ACC112 (cell line): ENCODE data around the gene L2HGDH.

Experiments used
- H2AFZ ChIP-seq: fragments of 200-600 bp; sonication (generic); one replicate; pipeline ENCODE4 v1.6.0; 2017; ENCODE audit warnings: antibody characterized with exemption, low read length; ENCODE audit not compliant: unreplicated experiment
- H3K27ac ChIP-seq: fragments of 200-600 bp; sonication (generic); 2 replicates; pipeline ENCODE4 v1.5.1; 2014; ENCODE audit warnings: low read depth, mild to moderate bottlenecking, antibody characterized with exemption, low read length, moderate library complexity
- H3K27me3 ChIP-seq: fragments of 200-600 bp; sonication (generic); 2 replicates; pipeline ENCODE4 v1.6.1; 2014; ENCODE audit warnings: mild to moderate bottlenecking, antibody characterized with exemption, low read length, moderate library complexity, mixed read lengths; ENCODE audit not compliant: insufficient read depth
- H3K36me3 ChIP-seq: fragments of 200-600 bp; sonication (generic); 2 replicates; pipeline ENCODE4 v1.6.1; 2016; ENCODE audit warnings: mild to moderate bottlenecking, antibody characterized with exemption, low read length, moderate library complexity, mixed read lengths; ENCODE audit not compliant: insufficient read depth
- H3K4me1 ChIP-seq: fragments of 200-600 bp; sonication (generic); one replicate; pipeline ENCODE4 v1.6.1; 2016; ENCODE audit warnings: low read length, mixed read lengths; ENCODE audit not compliant: insufficient read depth, unreplicated experiment, control insufficient read depth
- H3K4me3 ChIP-seq: fragments of 200-600 bp; sonication (generic); 2 replicates; pipeline ENCODE4 v1.5.1; 2014; ENCODE audit warnings: mild to moderate bottlenecking, low read depth, low read length
- H3K79me2 ChIP-seq: fragments of 200-600 bp; sonication (generic); one replicate; pipeline ENCODE4 v1.6.0; 2016; ENCODE audit warnings: low read length; ENCODE audit not compliant: control insufficient read depth, unreplicated experiment, insufficient read depth

The L2HGDH gene

DNA sequence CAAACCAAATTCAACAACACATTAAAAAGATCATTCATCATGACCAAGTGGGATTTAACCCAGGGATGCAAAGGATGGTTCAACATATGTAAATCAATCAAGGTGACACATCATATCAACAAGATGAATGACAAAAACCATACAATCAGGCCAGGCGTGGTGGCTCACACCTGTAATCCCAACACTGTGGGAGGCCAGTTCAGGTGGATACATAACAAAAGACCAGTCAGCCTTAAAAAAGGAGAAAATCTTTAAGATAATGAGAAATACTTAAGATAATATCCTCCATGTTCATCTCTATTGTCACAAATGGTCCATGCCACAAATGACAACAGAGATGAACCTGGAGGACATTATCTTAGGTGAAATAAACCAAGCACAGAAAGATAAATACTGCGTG is 12.4 kb downstream of the L2HGDH start:
- H3K4me1 ChIP-seq = no peaks in the 10 kb centered on the region
- no peak overlapping the region for H2AFZ ChIP-seq
- no peaks in the 10 kb centered on the region for H3K79me2 ChIP-seq
- peaks cover 4% of the 10 kb centered on the region; the same call in 1 of the 2 replicates for H3K36me3 ChIP-seq
- H3K27ac ChIP-seq = no peak overlapping the region
- no peaks in the 10 kb centered on the region for H3K27me3 ChIP-seq
- H3K4me3 ChIP-seq = no peak overlapping the region

DNA sequence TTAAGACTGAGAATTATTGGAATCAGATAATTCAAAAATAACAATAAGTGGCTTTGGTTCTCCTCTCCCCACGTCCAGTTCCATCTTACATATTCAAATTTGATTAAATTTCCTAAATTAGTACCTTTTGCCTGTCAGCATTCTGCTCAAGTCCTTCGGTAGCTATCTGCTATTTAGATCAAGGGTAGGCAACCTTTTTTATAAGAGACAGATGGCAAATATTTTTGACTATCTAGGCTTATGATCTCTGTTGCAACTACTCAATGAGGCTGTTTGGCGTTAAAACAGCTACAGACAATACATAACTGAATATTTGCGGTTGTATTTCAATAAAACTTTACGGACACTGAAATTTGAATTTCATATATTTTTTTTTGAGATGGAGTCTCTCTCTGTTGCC is 21.7 kb downstream of the L2HGDH start:
- no peak overlapping the region for H2AFZ ChIP-seq
- no peaks in the 10 kb centered on the region for H3K27me3 ChIP-seq
- no peaks in the 10 kb centered on the region for H3K79me2 ChIP-seq
- no peak overlapping the region for H3K4me3 ChIP-seq
- peaks cover 7% of the 10 kb centered on the region; the same call in 1 of the 2 replicates for H3K36me3 ChIP-seq
- no peaks in the 10 kb centered on the region for H3K4me1 ChIP-seq
- H3K27ac ChIP-seq = no peak overlapping the region

DNA sequence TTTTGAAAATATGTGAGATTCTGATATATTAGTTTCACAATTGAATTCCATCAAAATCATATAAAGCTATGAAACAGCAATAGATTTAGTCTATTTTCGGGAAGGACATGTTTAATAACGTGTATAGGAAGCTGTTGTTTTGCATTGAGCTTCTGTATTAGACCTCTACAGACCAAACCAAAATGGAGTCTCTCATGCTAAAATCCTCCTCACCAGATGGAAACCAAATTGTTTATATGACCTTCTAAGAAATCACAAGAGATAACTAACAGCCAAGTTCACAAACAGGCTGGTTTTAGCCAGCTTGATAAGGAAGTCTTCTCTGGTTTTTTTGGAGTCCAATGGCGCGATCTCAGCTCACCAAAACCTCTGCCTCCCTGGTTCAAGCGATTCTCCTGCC is 23.9 kb downstream of the L2HGDH start:
- H3K4me3 ChIP-seq = no peak overlapping the region
- H3K27ac ChIP-seq = no peak overlapping the region
- H3K27me3 ChIP-seq = no peaks in the 10 kb centered on the region
- no peak overlapping the region for H2AFZ ChIP-seq
- H3K36me3 ChIP-seq = peaks cover 7% of the 10 kb centered on the region; the same call in 1 of the 2 replicates
- no peaks in the 10 kb centered on the region for H3K4me1 ChIP-seq
- no peaks in the 10 kb centered on the region for H3K79me2 ChIP-seq

DNA sequence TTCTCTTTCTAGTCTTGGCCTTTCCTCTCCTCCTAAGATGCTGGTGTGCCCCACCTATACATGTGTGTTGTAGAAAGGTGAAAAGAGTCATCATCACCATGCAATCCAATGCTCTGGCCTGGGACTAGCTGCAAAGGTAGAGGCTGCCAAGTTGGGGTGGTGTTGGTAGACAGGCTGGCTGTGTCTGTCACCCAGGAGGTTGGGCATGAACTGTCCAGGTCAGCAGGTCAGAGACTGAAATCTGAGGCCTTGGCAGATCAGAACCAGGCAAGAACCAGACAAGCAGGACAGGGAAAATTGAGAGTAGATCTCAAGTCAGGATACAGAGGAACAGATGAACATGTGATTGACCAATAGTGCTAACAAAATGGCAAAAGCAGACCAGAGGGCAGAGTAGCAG is 26.2 kb downstream of the L2HGDH start:
- H3K36me3 ChIP-seq = no peaks in the 10 kb centered on the region
- H2AFZ ChIP-seq = no peak overlapping the region
- H3K4me1 ChIP-seq = no peaks in the 10 kb centered on the region
- no peaks in the 10 kb centered on the region for H3K79me2 ChIP-seq
- no peak overlapping the region for H3K27ac ChIP-seq
- H3K4me3 ChIP-seq = no peak overlapping the region
- H3K27me3 ChIP-seq = no peaks in the 10 kb centered on the region

DNA sequence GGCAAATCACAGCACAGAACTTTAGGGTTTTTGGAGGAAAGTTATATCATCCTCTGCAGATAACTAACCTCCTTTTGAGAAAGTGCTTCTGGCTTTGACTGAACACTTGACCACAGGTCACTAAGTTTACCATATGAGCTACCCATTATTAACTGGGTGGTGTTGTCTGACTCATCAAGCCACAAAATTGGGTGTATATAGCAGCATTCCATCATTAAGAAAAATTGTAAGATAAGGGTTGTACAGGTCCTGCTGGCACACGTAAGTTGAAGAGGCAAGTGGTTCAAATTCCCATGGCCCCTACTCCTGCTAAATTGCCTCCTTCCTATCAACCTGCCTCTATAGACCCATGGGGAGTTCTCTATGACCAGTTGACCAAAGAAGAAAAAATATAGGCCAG is 39.5 kb downstream of the L2HGDH start:
- no peaks in the 10 kb centered on the region for H3K4me1 ChIP-seq
- H2AFZ ChIP-seq = no peak overlapping the region
- H3K79me2 ChIP-seq = no peaks in the 10 kb centered on the region
- H3K4me3 ChIP-seq = no peak overlapping the region
- no peaks in the 10 kb centered on the region for H3K27me3 ChIP-seq
- no peak overlapping the region for H3K27ac ChIP-seq
- H3K36me3 ChIP-seq = no peaks in the 10 kb centered on the region; the same call in 1 of the 2 replicates

DNA sequence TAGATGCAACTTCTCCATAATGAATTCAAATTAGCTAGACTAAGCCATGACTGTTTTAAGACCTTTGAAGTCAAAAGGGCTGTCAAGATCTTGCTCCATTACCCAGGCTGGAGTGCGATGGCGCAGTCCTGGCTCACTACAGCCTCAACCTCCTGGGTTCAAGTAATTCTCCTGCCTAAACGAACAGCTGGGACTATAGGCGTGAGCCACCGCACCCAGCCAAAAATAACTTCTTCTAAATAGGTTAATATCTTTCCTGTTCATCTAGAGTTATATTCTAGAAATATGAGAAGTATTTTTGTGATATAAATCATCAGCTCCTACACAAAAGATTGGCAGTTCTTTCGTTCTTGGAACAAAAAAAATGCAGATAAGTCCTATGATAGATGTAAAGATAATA is 41.1 kb downstream of the L2HGDH start:
- H2AFZ ChIP-seq = no peak overlapping the region
- no peaks in the 10 kb centered on the region for H3K27me3 ChIP-seq
- H3K27ac ChIP-seq = no peak overlapping the region
- no peaks in the 10 kb centered on the region for H3K79me2 ChIP-seq
- no peak overlapping the region for H3K4me3 ChIP-seq
- no peaks in the 10 kb centered on the region for H3K4me1 ChIP-seq
- H3K36me3 ChIP-seq = no peaks in the 10 kb centered on the region; the same call in 1 of the 2 replicates

DNA sequence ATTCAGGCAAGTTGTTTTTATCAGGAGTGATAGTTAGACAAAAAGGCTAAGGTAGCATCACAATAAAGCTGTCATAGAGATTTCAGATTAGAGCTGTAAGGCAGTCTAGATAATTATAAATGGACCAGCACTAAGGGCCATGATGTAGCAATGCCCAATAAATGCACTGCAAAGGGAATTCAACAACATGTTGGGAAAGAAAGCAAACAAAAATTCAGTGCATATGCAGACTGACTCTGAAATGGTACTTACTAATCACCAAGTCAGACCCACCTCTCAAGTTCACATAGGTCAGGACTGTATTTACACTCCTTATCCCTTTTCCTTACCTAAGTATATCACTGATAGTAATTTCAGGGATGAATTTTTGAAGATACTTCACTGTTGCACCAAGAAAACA is 47.0 kb downstream of the L2HGDH start:
- H3K4me3 ChIP-seq = no peak overlapping the region
- H2AFZ ChIP-seq = no peak overlapping the region
- H3K4me1 ChIP-seq = no peaks in the 10 kb centered on the region
- H3K36me3 ChIP-seq = no peaks in the 10 kb centered on the region
- no peaks in the 10 kb centered on the region for H3K27me3 ChIP-seq
- H3K27ac ChIP-seq = no peak overlapping the region
- H3K79me2 ChIP-seq = no peaks in the 10 kb centered on the region

DNA sequence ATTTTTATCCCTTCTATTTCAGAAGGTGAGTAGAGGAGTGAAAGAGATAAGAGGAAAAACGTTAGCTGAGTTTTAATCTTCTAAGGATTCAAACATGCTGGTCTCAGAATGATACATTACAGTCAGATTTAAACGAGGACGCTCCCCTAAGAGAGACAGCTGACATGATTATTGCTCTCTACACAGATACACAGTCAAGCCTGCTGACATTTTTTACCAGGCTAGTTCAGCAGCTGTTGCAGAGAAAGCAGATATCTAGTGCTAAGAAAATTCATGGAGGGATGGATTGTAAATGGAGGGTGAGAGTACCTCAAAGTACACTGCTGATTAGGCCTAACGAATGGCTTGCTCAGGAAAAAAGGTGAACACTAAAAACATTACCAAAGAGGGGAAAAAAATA is 48.7 kb downstream of the L2HGDH start:
- no peaks in the 10 kb centered on the region for H3K27me3 ChIP-seq
- no peaks in the 10 kb centered on the region for H3K36me3 ChIP-seq
- H3K4me3 ChIP-seq = no peak overlapping the region
- H3K27ac ChIP-seq = no peak overlapping the region
- H2AFZ ChIP-seq = no peak overlapping the region
- H3K4me1 ChIP-seq = no peaks in the 10 kb centered on the region
- H3K79me2 ChIP-seq = no peaks in the 10 kb centered on the region

DNA sequence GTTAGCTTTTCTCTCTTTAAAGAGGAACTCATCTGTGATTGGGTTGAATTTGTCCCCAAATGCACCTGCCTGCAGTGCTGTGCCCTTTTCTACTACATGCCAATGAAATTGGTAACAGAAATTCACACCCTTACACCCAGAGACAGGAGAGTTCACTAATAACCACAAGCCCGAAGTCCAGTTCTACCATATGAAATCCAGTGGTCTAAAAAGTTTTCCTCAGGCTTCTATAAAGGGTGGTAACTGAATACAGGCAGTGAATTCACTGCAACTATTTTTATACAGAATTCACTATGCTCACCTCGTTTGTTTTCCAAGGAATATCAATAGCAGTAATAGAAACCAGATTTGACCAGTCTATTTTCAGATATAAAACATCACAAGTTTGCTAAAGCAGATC is 49.2 kb downstream of the L2HGDH start:
- H2AFZ ChIP-seq = no peak overlapping the region
- H3K27ac ChIP-seq = no peak overlapping the region
- H3K4me3 ChIP-seq = no peak overlapping the region
- H3K4me1 ChIP-seq = no peaks in the 10 kb centered on the region
- no peaks in the 10 kb centered on the region for H3K27me3 ChIP-seq
- no peaks in the 10 kb centered on the region for H3K36me3 ChIP-seq
- H3K79me2 ChIP-seq = no peaks in the 10 kb centered on the region

DNA sequence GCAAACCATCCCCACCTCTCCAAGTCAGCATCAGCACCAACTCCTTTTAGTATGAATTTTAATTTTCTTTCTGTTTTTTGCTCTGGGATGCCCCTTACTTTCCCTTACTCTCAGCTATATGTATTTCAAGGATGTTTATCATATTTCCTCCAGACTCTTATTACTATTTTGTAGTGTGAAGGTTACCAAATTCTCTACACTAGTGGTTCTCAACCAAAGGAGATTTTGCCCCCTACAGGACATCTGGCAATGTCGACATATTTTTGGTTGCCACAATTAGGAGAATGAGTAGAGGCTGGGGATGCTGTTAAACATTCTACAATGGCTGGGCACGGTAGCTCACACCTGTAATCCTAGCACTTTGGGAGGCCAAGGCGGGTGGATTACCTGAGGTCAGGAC is 51.5 kb downstream of the L2HGDH start:
- Histone ChIP-seq H3K27ac (no peak overlapping the region), H3K4me1 (no peaks in the 10 kb centered on the region), H2AFZ (no peak overlapping the region), H3K27me3 (no peaks in the 10 kb centered on the region), H3K36me3 (no peaks in the 10 kb centered on the region), H3K4me3 (no peak overlapping the region), H3K79me2 (no peaks in the 10 kb centered on the region)

DNA sequence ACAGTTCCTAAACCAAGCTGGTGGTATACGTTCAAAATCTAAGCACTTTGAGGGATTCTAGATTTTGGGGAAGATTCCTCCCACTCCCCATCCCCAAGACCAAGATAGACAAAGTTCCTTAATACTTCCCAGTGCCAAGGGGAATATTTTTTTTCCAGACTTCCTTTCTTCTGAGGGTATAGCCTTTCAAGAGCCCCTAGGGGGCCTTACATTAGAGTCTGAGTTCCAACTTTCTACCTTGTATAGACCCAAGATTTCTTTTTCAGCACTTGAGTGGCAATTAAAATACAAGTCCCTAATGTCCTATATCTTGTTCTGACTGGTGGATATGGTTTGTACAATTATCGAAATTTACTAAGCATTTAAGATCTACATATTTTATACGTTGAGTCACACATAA is 52.0 kb downstream of the L2HGDH start:
- Histone ChIP-seq H3K27ac (no peak overlapping the region), H2AFZ (no peak overlapping the region), H3K79me2 (no peaks in the 10 kb centered on the region), H3K4me1 (no peaks in the 10 kb centered on the region), H3K36me3 (no peaks in the 10 kb centered on the region), H3K27me3 (no peaks in the 10 kb centered on the region), H3K4me3 (no peak overlapping the region)
